Amygdala (tissue), 56 donors: Measurements from ENCODE around the gene CBFA2T2.
"Not testable (repeated sequence)": the region's sequence is repeated elsewhere in the genome, so short reads cannot be mapped to it uniquely, and the experiment has no call there.

ENCODE experiments used
- DNase-seq, 56 donors: peaks; one replicate each; lab custom pipeline; 2025; lab: John Stamatoyannopoulos, UW

Gene CBFA2T2

DNA sequence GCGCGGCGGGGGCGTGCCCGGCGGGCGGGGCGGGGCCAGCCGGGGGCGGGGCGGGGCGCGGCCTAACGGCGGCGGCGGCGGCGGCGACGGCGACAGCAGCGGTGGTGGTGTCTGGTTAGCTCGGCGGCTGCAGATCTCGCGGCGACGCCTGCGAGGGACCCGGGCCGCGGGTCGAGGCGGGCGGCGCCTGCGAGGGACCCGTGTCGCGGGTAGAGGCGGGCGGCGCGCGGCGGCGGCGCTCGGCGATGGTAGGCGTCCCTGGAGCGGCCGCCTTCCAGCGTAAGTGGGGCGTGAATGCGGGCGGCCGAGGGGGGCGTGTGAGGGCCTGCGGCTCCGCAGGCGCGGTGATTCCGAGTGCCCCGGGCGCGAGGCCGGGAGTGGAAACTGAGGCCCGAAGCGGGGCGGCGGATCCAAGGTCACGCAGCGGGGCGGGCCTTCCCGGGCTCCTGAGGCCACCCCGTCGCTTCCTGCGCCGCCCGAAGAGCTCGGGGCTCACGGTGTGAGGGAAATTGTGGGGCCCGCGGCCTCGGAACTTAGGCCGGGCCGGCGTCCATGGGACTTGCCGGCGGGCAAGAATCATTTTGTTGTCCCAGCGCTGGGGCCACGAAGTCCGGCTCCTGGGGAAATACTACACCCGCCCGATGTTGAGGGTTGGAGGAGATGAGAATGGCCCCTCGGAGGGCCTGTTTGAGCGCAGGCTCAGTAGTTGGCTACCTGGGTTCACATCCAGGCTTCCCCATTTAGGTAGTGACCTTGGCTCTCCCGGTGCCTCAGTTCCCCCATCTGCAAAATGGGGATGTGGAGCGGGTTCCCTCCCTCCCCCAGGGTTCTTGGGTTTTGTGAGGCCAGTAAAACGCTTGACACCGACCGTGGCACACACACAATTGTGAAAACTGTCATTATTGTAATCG lies at the start of gene CBFA2T2:
Gene CBFA2T2, plus strand, starts transcription at position 74 of the 911 bp plus-strand sequence. Its CDS starts 172 bp downstream, at position 246.
- peak in 25 of 56 donors; percentile 7 to 83 (median 60) for DNase-seq

GRCh38 chr20:33440562-33440961 lies 49.3 kb upstream of the CBFA2T2 start:
- not testable (repeated sequence) for DNase-seq

GRCh38 chr20:33441142-33441955 lies 48.5 kb upstream of the CBFA2T2 start:
- DNase-seq = peak in 2 of 56 donors; percentile 16 to 21

- DNase-seq = no peak
Observed at GRCh38 chr20:33442136-33443005, 47.5 kb upstream of the CBFA2T2 start.

DNA sequence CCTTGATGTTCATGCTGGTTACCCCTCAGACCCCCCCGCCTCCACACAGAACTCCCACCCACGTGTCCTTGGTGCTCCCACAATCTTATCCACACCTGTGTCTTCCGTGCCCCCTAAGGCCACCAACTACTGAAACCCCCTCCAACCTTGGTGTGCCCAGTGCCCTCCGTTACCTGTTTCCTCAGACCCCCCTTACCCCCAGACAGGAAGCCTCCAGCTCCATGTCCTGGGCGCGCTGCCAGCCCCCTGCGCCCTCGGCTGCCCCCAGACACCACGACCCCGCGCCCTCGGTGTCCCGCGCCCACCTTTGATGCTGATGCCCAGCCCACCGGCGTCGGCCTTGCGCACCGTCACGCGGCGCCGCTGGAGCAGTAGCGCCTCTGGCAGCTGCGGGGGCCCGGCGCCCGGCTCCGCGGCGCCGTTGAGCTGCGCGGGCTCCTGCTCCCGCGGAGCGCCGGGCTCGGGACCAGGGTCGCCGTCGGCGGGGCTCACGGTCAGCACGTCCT lies 46.8 kb upstream of the CBFA2T2 start:
- peak in 7 of 56 donors; percentile 11 to 39 (median 24) for DNase-seq

DNA sequence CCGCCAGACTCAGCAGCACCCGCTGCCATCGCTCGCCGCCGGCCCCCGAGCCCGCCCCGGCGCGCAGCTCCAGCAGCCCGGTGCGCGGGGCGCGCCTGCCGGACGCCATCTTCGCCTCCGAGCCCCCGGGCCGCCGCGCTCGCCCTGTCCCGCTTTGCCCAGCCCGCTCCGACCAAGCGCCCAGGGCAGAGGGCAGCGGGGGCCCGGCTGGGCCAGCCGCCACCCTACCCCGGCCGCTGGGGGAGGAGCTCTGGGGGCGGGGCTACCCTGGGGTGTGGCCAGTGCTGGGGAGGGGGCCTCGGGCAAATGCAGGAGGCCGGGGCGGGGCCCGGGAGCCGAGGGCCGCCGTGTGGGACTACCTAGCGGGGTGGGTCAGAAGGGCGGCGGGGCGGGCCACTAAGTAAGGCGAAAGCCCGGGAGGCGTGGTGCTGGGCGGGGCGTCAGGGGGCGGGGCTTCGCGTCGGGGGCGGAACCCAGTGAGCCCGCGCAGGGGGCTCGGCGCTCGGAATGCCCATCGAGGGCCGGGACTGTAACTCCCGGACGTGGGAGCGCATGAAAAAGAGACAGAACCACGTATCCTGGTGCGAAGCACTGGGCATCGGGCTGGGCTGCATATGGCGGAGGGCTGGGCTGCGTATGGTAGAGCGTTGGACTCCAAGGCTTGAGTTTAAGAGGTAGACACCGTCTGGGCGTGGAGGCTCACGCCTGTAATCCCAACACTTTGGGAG lies 46.2 kb upstream of the CBFA2T2 start, which contains the start of gene SNTA1:
Gene SNTA1, minus strand, starts transcription at position 252 of the 728 bp plus-strand sequence. Its CDS starts 143 bp downstream, at position 109.
- peak in 54 of 56 donors; percentile 24 to 94 (median 74) for DNase-seq

DNA sequence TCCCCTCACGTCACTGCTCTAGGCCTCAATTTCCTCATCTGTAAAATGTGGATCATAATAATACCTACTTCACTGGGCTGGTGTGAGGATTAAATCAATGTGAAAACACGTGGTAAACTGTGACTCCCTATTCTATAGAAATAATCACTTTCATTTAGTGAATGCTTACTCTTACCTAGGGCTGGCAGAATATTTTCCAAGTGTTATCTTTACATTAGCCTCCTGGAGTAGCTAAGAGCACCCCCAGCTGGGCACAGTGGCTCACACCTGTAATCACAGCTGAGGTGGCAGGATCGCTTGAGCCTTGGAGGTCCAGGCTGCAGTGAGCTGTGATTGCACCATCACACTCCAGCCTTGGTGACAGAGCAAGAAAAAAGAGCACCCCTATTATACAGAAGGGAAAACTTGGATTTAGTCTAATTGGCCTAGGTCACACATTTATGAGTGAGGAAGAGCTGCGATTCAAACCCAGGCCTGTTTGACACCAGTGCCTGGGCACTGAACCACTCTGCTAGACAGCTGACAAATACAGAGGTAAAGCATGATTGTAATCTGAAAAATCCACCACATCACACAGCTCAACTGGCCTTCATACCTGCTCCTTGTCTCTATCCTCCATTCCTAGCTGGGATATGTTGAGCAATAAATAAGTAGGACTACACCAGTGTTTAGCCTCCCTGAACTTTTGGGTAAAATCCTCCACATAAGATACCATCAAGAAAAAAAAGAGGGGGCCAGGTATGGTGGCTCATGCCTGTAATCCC lies 44.9 kb upstream of the CBFA2T2 start:
- DNase-seq = peak in 1 of 56 donors; percentile 4

DNA sequence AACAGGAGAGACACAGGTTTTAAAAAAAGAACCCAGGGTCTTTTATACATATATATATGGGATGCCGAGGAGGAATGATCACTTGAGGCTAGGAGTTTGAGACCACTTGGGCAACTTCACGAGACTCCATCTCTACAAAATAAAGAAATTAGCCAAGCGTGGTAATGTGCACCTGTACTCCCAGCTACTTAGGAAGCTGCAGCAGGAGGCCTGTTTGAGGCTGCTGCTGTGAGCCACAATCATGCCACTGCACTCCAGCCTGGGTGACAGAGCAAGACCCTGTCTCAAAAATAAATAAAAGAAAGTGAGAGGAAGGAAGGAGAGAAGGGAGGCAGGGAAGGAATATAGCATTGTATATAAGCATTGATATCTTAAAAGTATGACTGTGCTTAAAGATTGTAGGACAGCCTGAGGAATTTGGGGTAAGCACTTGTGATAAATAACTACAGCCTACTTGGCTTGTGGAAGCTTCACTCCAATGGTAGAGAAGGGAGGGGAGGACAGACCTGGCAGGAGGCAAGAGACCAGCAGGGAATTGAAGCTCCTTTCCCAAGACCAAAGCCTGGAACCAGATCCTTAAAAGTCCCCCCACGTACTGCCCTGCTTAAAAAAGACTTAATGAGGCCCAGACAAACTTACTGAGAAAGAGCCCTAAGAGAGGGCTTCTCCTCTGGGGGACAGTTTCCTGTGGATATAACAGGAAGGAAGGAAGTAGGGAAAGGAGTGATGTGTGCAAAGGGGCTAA lies 43.8 kb upstream of the CBFA2T2 start:
- DNase-seq = peak in 14 of 56 donors; percentile 3 to 63 (median 33)

DNA sequence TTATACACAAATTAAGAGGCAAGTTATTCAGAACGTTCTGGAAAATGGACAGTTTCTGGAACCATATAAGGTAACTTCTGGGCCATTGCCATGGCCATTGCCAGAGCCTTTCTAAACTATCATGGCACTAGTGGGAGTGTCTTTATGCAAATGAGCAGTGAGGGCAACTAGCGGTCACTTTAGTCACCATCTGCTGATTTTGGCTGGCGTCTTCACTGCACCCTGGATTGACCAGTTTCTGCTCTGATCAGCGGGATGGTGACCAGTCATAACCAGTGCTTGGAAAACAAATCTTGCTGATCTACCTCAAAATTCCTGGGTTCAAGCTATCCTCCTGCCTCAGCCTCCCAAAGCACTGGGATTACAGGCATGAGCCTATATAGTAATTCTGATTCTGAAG lies 39.0 kb upstream of the CBFA2T2 start:
- peak in 1 of 56 donors; percentile 25 for DNase-seq

DNA sequence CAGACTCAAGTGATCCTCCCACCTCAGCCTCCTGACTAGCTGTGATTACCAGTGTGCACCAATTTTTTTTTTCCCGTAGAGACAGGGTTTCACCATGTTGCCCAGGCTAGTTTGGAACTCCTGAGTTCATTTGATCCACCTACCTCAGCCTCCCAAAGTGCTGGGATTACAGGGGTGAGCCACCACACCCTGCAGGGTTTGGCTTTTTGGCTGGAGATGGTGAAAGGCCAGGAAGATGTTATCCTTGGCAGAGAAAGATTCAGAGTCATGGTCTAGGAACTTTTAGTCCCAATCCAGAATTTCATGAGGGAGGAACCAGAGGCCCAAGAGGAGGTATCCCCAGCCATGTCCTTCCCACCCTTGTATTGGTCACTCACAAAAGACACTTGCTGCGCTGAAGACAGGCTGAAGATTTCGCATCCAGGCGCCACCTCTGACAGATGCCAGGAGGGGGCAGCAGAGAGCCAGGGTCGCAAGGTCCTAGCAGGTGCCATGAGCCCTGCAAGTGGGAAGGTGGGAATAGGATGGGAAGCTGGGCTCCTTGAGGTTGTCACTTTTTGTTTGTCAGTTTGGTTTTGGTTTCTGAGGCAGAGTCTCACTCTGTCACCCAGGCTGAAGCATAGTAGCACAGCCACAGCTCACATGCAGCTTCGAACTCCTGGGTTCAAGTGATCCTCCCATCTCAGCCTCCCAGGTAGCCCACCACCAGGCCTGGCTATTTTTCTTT lies 32.8 kb upstream of the CBFA2T2 start:
- DNase-seq = peak in 52 of 56 donors; percentile 24 to 86 (median 60)

- DNase-seq = no peak
Observed at GRCh38 chr20:33459599-33459998, 30.3 kb upstream of the CBFA2T2 start.

- peak in 2 of 56 donors; percentile 13 to 15 for DNase-seq
Observed at GRCh38 chr20:33460711-33461110, 29.2 kb upstream of the CBFA2T2 start.

DNA sequence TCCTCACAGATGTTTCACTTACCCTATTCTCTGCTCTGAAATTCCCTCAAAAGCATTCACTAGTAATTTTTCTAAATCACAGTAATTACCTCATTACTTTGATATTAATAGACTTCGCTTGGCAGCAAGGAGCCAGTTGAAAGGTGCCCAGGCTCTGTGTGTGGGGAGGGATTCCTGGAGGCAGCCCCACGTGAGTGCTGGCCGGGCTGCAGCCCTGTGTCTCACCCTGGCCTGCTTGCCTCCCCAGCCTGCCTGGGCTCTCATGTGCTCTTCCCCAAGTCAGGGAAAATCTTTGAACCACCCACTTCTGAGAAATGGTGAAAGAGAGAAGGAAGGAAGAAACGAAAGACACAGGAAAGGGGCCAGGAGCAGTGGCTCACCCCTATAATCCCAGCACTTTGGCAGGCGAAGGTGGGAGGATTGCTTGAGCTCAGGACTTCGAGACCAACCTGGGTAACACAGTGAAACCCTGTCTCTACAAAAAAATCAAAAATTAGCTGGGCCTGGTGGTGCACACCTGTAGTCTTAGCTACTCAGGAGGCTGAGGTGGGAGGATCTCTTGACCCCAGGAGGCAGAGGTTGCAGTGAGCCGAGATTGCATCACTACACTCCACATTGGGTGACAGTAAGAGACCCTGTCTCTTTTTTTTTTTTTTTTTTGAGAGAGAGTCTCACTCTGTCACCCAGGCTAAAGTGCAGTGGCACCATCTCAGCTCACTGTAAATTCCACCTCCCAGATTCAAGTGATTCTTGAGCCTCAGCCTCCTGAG lies 26.4 kb upstream of the CBFA2T2 start:
- DNase-seq = peak in 14 of 56 donors; percentile 3 to 36 (median 16)

DNA sequence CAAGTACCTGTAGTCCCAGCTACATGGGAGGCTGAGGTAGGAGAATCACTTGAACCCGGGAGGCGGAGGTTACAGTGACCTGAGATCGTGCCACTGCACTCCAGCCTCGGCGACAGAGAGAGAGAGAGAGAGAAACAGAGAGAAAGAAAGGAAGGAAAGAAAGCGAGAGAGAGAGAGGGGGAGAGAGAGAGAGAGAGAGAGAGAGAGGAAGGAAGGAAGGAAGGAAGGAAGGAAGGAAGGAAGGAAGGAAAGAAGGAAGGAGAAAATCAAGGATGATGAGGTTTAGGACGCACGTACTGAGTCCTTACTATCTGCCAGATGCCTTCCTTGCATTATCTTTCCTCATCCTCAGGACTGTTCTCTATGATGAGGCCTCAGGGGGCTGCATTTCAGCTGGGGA lies 25.1 kb upstream of the CBFA2T2 start:
- DNase-seq = not testable (repeated sequence)

- peak in 55 of 56 donors; percentile 24 to 93 (median 76) for DNase-seq
Observed at GRCh38 chr20:33465481-33466302, 24.2 kb upstream of the CBFA2T2 start.
